Measurements from ENCODE around the gene MAPT. TPM values are rescaled to one million over a fixed set of nuclear protein-coding genes. Genes with fewer than 3 reads are reported as not detected.
A peak's percentile ranks its signal among the peaks of the same experiment; 100 is the strongest.

MAPT gene
- total RNA-seq, 2 experiments from 2014 or later, result 1.3 to 1.4 TPM

DNA sequence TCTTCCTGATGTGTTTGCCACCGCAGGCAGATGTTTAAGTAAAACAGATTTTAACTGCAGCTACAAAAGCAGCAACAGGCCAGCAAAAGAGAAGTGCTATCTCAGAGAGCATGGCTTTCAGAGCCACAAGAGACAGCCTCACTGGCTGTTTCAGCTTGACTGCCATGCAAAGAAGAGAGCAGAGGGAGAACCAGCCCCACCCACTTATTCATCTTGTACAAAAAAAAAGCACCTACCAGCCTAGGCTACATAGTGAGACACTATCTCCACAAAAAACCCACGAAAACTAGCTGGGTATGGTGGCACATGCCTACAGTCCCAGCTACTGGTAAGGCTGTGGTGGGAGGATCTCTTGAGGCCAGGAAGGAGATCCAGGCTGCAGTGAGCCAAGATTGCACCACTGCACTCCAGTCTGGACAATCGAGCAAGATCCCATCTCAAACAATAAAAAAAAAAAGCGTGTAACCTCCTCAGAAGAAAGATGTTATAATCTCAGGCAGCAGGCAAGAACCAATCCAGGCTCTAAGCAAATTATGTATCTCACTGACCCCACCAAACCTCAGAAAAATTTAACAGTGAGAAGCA lies 134.7 kb downstream of the MAPT start:
- CTCF ChIA-PET, result interaction anchor here (0.8 to 1.7 kb wide), 2 partner anchors 184 to 570 kb away, joined by 3 to 9 read pairs; no protein-coding TSS in a partner anchor
- ATAC-seq, result no peak

DNA sequence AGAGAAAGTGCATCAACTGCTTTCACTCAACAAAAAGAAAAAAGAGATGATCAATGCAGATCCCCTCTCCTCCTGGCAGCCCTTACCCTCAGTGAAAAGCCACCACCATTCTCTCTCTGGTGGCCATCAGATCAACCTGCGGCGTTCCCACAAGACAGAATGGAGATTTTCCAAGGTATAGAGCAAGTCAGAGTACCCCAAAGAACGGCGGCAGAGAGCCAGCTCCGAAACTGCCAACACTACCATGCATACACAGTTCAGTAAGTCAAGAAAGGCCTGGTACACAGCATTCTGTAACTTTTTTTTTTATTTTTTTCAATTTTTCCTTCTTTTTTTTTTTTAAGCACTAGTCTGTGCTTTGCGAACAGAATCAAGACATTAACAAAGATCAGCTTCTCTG lies 135.3 kb downstream of the MAPT start:
- TF ChIP-seq, protein P1, sequence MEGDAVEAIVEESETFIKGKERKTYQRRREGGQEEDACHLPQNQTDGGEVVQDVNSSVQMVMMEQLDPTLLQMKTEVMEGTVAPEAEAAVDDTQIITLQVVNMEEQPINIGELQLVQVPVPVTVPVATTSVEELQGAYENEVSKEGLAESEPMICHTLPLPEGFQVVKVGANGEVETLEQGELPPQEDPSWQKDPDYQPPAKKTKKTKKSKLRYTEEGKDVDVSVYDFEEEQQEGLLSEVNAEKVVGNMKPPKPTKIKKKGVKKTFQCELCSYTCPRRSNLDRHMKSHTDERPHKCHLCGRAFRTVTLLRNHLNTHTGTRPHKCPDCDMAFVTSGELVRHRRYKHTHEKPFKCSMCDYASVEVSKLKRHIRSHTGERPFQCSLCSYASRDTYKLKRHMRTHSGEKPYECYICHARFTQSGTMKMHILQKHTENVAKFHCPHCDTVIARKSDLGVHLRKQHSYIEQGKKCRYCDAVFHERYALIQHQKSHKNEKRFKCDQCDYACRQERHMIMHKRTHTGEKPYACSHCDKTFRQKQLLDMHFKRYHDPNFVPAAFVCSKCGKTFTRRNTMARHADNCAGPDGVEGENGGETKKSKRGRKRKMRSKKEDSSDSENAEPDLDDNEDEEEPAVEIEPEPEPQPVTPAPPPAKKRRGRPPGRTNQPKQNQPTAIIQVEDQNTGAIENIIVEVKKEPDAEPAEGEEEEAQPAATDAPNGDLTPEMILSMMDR (IDR thresholded peaks at IDR 0.05), result no peak
- DNase-seq (no peak), ATAC-seq (no peak)
- intact Hi-C loops (cut with micrococcal nuclease), result no loop called here
- peaks cover 9% of the 10 kb centered on the region for H3K4me1 Mint-ChIP-seq (ENCODE audit: low read depth)
- H3K36me3 Mint-ChIP-seq (ENCODE audit: low read depth), result peaks cover 35% of the 10 kb centered on the region
- peak overlapping the region; percentile 74 for H3K27ac Mint-ChIP-seq
- ChIA-PET POLR2A (no interaction called here), CTCF (interaction anchor here (0.8 to 1.8 kb wide), 3 partner anchors 15 to 569 kb away, joined by 3 to 9 read pairs (median 8); no protein-coding TSS in a partner anchor)
- no peak overlapping the region for H3K4me3 Mint-ChIP-seq
- no peaks in the 10 kb centered on the region for H3K27me3 Mint-ChIP-seq
- H3K9me3 Mint-ChIP-seq, result no peaks in the 10 kb centered on the region

More for the DNA sequence above, 134.7 kb downstream of the MAPT start:
- Mint-ChIP-seq H3K4me3 (no peak overlapping the region), H3K27me3 (no peaks in the 10 kb centered on the region), H3K36me3 (ENCODE audit: low read depth) (peaks cover 34% of the 10 kb centered on the region), H3K4me1 (ENCODE audit: low read depth) (peaks cover 10% of the 10 kb centered on the region), H3K27ac (peak overlapping the region; percentile 74), H3K9me3 (no peaks in the 10 kb centered on the region)
- no peak for DNase-seq
- POLR2A ChIA-PET, result interaction anchor here (1.2 kb wide), 1 partner anchor 170 kb away, joined by 4 read pairs; no protein-coding TSS in a partner anchor
- TF ChIP-seq, protein P1 (IDR thresholded peaks at IDR 0.05), result no peak
- intact Hi-C loops (cut with micrococcal nuclease), result no loop called here

DNA sequence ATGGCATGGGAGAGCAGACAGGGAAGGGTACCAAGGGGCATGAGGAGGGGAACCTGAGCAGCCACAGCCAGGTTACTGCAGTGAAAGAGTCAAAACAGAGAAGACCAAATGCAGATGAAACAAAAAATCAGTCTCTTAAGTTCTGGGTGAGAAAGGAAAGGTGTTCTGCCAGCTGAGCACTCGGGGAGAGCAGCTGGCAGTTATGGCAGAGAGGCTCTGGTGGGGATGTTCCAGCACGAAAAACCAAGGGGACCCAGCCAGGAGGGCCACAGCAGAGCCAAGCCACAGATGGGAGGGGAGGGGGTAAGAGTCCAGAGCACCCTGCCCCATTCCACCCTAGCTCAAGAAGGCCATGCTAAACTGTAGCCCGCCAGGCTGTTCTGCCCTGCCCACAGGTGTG lies 136.4 kb downstream of the MAPT start:
- peaks cover 21% of the 10 kb centered on the region for H3K4me1 Mint-ChIP-seq (ENCODE audit: low read depth)
- H3K9me3 Mint-ChIP-seq, result no peaks in the 10 kb centered on the region
- POLR2A ChIA-PET, result interaction anchor here (0.5 kb wide), 1 partner anchor 678 kb away, joined by 3 read pairs; no protein-coding TSS in a partner anchor
- CTCF ChIA-PET, result interaction anchor here (1.8 kb wide), 1 partner anchor 14 kb away, joined by 8 read pairs; no protein-coding TSS in a partner anchor
- H3K4me3 Mint-ChIP-seq, result no peak overlapping the region
- TF ChIP-seq, protein P1 (IDR thresholded peaks at IDR 0.05), result no peak
- H3K27ac Mint-ChIP-seq, result peak overlapping the region; percentile 55
- H3K36me3 Mint-ChIP-seq (ENCODE audit: low read depth), result peaks cover 37% of the 10 kb centered on the region
- no peak for DNase-seq
- no peaks in the 10 kb centered on the region for H3K27me3 Mint-ChIP-seq
- intact Hi-C loops (cut with micrococcal nuclease), result no loop called here
- no peak for ATAC-seq

DNA sequence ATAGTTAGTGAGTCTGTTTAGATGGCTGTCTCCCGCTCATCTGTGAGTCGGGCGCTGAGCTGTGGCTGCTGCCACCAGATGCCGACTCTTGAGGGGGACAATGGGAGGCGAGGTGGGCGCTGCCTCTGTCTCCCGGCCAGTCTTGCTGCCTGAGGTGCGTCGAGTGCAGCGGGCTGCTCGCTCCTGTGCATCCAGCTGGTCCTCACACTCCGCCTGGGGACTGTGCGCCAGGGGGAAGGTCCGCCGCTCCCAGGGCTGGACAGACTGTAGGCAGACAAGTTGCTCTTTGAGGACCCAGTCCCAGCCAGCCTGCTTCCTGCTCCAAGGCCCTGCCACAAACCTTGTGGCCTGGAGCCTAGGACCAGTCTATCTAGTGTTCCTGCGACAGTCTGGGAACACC lies 137.1 kb downstream of the MAPT start:
- H3K4me3 Mint-ChIP-seq, result no peak overlapping the region
- ChIA-PET CTCF (interaction anchor here (1.8 kb wide), 1 partner anchor 13 kb away, joined by 8 read pairs; no protein-coding TSS in a partner anchor), POLR2A (interaction anchor here (0.5 to 0.7 kb wide), 2 partner anchors 591 to 678 kb away, joined by 3 to 4 read pairs; no protein-coding TSS in a partner anchor)
- H3K4me1 Mint-ChIP-seq (ENCODE audit: low read depth), result peaks cover 24% of the 10 kb centered on the region
- peaks cover 41% of the 10 kb centered on the region for H3K36me3 Mint-ChIP-seq (ENCODE audit: low read depth)
- TF ChIP-seq, protein P1 (IDR thresholded peaks at IDR 0.05), result no peak
- no peaks in the 10 kb centered on the region for H3K9me3 Mint-ChIP-seq
- ATAC-seq, result no peak
- peak overlapping the region; percentile 55 for H3K27ac Mint-ChIP-seq
- no peak for DNase-seq
- no peaks in the 10 kb centered on the region for H3K27me3 Mint-ChIP-seq
- intact Hi-C loops (cut with micrococcal nuclease), result no loop called here

DNA sequence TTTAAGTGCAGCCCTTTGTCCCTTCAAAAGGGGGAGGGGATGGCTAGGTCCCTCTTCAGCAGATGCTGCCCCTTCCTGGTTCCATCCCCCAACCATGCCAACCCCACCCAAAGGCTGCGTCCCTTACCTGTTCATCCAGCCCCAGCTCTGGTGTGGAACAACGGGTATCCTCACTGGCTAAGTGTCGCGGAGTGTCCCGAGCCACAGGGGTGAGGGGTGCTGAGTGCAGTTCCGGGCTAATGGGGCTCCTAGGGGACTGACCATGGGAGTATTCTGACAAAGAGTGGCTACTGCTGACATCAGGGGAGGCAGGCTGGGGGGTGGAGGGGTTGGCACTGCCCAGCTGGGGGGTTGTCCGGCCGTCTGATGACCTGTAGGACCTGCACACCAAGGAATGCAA lies 137.6 kb downstream of the MAPT start:
- no peak for DNase-seq
- Mint-ChIP-seq H3K4me1 (ENCODE audit: low read depth) (peaks cover 24% of the 10 kb centered on the region), H3K27ac (no peak overlapping the region), H3K36me3 (ENCODE audit: low read depth) (peaks cover 43% of the 10 kb centered on the region), H3K9me3 (no peaks in the 10 kb centered on the region), H3K4me3 (no peak overlapping the region), H3K27me3 (no peaks in the 10 kb centered on the region)
- TF ChIP-seq, protein P1 (IDR thresholded peaks at IDR 0.05), result no peak
- intact Hi-C loops (cut with micrococcal nuclease), result no loop called here
- ATAC-seq, result no peak
- ChIA-PET POLR2A (interaction anchor here (1.3 kb wide), 1 partner anchor 12 kb away, joined by 3 read pairs; no protein-coding TSS in a partner anchor), CTCF (interaction anchor here (0.8 to 4.6 kb wide), 3 partner anchors 13 to 181 kb away, joined by 3 to 30 read pairs (median 5); no protein-coding TSS in a partner anchor)

Data from activated CD8-positive, alpha-beta T cell treated with anti-CD3 and anti-CD28 coated beads for 36 hours (primary cell).